ENCODE results near the gene CACFD1. TPM values are rescaled to one million over a fixed set of nuclear protein-coding genes. Genes with fewer than 3 reads are reported as not detected.

The CACFD1 gene
- total and polyA plus RNA-seq, 9 of the 15 experiments (the other 6 are each of a cell fraction or from before 2014, with no cell fraction given), result 0.11 to 1.4 (median 1.1) TPM; not detected in 2

DNA sequence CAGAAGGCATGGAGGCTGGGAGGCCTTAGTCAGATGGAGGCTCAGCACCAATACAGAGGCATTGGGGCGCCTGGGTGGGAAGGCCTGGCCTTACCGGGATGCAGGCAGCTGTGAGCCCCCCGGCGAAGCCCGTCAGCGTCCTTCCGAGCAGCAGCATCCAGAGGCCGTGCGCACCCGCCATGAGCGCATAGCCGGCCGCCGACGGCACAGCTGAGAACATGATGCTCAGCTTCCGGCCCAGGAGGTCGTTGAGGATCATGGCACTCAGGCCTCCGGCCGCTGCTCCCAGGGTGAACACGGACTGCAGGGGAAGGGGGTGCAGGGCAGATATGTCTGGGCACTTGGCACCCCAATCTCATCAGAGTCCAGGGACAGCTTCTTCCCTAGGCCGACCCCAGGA lies 17.2 kb downstream of the CACFD1 start:
- Histone ChIP-seq H3K9me3 (replicated peaks; ENCODE audit: control insufficient read depth, insufficient read depth, low read depth, low read length) (no peaks in the 10 kb centered on the region), H3K4me1 (replicated peaks in 1 of 2; ENCODE audit: control insufficient read depth in 2 of 2, insufficient read depth in 2 of 2, low read length in 2 of 2) (peaks cover 0 to 47% of the 10 kb centered on the region in 2 experiments; a peak in 3 of 5 replicates), H4K20me1 (replicated peaks; ENCODE audit: control insufficient read depth, insufficient read depth, low read length) (peaks cover 19% of the 10 kb centered on the region), H3K4me3 (no peak overlapping the region), H3K9me1 (ENCODE audit: control insufficient read depth, insufficient read depth, low read length) (no peaks in the 10 kb centered on the region), H3K36me3 (ENCODE audit: control insufficient read depth, insufficient read depth, low read length) (no peaks in the 10 kb centered on the region), H3K27ac (ENCODE audit: extremely low read depth, low read depth, low read length) (no peak overlapping the region), H3K4me2 (ENCODE audit: insufficient read depth, low read length) (no peak overlapping the region), H3K27me3 (ENCODE audit: control insufficient read depth in 2 of 2, insufficient read depth in 2 of 2, low read length in 2 of 2) (peaks cover 14 to 53% of the 10 kb centered on the region in 2 experiments), H2AFZ (ENCODE audit: low read depth, low read length) (no peak overlapping the region), H3K79me2 (ENCODE audit: control insufficient read depth, insufficient read depth, low read length) (no peaks in the 10 kb centered on the region), H3K9ac (ENCODE audit: insufficient read depth in 1 of 2, low read depth in 2 of 2, low read length in 2 of 2) (no peak overlapping the region)
- FAIRE-seq (no peak), ATAC-seq (no peak), DNase-seq (ENCODE audit: extremely low read depth in 1 of 4, low spot score in 3 of 4) (no peak)
- in situ Hi-C loops (cut with MboI) (no loop called here), intact Hi-C loops (cut with micrococcal nuclease) (no loop called here)
- TF ChIP-seq MECOM (CRISPR knock-in tag; IDR thresholded peaks at IDR 0.05), result no peak
- TF ChIP-seq FOS (IDR thresholded peaks at IDR 0.05; ENCODE audit: extremely low read depth, insufficient read length), result no peak
- TF ChIP-seq, protein P1, sequence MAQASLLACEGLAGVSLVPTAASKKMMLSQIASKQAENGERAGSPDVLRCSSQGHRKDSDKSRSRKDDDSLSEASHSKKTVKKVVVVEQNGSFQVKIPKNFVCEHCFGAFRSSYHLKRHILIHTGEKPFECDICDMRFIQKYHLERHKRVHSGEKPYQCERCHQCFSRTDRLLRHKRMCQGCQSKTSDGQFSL (CRISPR knock-in tag; IDR thresholded peaks at IDR 0.05), result no peak
- TF ChIP-seq, protein P1 (tag; IDR thresholded peaks at IDR 0.05), result no peak
- TF ChIP-seq CSDE1 (IDR thresholded peaks at IDR 0.05), result no peak
- TF ChIP-seq CEBPB (tag; IDR thresholded peaks at IDR 0.05), result no peak
- no peak for TF ChIP-seq KAT8 (IDR thresholded peaks at IDR 0.05; ENCODE audit: low read depth)
- no peak for TF ChIP-seq HMG20B (CRISPR knock-in tag; IDR thresholded peaks at IDR 0.05)
- TF ChIP-seq RAD51 (IDR thresholded peaks at IDR 0.05; ENCODE audit: borderline replicate concordance, low read depth), result no peak
- TF ChIP-seq, protein P2, sequence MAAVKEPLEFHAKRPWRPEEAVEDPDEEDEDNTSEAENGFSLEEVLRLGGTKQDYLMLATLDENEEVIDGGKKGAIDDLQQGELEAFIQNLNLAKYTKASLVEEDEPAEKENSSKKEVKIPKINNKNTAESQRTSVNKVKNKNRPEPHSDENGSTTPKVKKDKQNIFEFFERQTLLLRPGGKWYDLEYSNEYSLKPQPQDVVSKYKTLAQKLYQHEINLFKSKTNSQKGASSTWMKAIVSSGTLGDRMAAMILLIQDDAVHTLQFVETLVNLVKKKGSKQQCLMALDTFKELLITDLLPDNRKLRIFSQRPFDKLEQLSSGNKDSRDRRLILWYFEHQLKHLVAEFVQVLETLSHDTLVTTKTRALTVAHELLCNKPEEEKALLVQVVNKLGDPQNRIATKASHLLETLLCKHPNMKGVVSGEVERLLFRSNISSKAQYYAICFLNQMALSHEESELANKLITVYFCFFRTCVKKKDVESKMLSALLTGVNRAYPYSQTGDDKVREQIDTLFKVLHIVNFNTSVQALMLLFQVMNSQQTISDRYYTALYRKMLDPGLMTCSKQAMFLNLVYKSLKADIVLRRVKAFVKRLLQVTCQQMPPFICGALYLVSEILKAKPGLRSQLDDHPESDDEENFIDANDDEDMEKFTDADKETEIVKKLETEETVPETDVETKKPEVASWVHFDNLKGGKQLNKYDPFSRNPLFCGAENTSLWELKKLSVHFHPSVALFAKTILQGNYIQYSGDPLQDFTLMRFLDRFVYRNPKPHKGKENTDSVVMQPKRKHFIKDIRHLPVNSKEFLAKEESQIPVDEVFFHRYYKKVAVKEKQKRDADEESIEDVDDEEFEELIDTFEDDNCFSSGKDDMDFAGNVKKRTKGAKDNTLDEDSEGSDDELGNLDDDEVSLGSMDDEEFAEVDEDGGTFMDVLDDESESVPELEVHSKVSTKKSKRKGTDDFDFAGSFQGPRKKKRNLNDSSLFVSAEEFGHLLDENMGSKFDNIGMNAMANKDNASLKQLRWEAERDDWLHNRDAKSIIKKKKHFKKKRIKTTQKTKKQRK (IDR thresholded peaks at IDR 0.05; ENCODE audit: borderline replicate concordance, low read depth, low read length), result no peak
- TF ChIP-seq CREM (IDR thresholded peaks at IDR 0.05; ENCODE audit: low read depth), result no peak
- TF ChIP-seq ZNF347 (CRISPR knock-in tag; IDR thresholded peaks at IDR 0.05; ENCODE audit: low read depth), result no peak
- no peak for TF ChIP-seq ZNF507 (tag; conservative IDR thresholded peaks at IDR 0.05)
- no peak for TF ChIP-seq ZNF644 (tag; IDR thresholded peaks at IDR 0.05; ENCODE audit: low read depth)
- TF ChIP-seq ATF7 (IDR thresholded peaks at IDR 0.05), result no peak
- TF ChIP-seq RUNX1 (IDR thresholded peaks at IDR 0.05; ENCODE audit: low read depth), result no peak
- no peak for TF ChIP-seq CEBPG (CRISPR knock-in tag; IDR thresholded peaks at IDR 0.05)
- no peak; a peak in 1 of 4 replicates for TF ChIP-seq CEBPG (tag; conservative IDR thresholded peaks at IDR 0.05 in 1 of 2, IDR thresholded peaks at IDR 0.05 in 1 of 2)
- ChIA-PET CTCF (ENCODE audit: low intra/inter-chr PET ratio) (no interaction called here), POLR2A (interaction anchor here (1.0 kb wide), 1 partner anchor 101 kb away, joined by 3 read pairs; no protein-coding TSS in a partner anchor)
- WGBS (ENCODE audit: insufficient coverage, low coverage, missing lambda C conversion rate), result 16% methylated on average over 18 of the region's 21 CpGs
- no TSS peak for BruUV-seq (replicated peaks)
